ENCODE results near the gene PPM1L.

Gene PPM1L

DNA sequence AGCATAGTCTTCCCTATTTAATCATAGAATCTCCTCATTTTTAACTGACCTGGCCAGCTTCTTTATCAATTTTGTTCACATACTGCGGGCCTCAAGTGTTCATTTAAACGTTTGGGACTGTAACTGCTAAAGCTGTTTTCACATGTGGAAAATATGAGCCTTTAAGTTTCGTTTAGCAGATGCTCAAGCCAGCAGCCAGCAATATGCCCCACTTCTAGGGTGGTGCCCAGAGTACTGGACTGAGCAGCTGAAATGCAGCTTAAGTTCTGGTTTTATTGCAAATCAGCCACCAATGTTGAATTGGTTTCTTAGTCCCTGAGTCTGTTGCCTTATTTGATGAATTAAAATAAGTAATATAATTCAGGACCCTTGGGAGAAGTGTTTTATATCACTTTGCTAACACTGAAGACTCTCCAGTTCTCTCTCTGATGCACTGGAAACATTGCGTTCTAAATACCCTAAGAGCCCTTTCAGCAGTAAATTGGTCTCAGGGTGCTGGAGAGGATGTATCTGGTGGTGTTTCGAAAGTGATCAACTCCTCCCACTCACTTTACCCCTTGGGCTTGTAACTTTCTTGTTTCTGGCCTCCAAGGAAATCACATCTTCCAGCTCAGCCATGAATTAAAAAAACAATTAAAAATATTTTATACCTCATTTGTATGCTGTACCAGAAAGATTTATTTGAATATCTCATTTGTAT, 287.5 kb downstream of the PPM1L start:
- DNase-seq (ENCODE audit: low spot score): no peak

DNA sequence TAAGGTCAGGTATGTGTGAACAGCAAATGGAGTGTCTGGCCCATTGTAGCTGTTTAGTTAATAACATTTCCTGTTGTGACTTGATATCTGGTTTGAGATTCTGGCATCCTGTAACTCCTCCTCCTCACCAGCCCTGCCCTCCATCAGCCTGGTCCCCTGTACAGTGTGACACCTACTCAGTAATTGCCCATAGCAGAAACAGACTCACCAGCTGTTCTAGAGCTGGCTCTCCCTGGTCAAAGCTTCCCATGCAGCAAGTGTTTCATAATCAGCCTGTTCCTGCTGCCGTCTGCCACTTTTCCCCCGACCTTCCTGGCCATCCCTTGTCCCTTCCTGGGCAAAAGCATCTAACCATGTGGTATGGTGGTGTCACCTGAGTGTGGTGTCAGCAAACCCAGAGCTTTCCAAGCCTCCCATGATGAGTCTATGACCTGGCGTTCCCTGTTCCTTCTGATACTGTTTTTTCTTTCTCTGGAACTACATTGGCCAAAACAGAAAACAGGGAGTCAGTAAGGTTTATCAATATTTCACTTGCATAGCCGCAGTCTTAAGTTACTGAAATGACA, 293.7 kb downstream of the PPM1L start:
- no peak for DNase-seq (ENCODE audit: low spot score)

DNA sequence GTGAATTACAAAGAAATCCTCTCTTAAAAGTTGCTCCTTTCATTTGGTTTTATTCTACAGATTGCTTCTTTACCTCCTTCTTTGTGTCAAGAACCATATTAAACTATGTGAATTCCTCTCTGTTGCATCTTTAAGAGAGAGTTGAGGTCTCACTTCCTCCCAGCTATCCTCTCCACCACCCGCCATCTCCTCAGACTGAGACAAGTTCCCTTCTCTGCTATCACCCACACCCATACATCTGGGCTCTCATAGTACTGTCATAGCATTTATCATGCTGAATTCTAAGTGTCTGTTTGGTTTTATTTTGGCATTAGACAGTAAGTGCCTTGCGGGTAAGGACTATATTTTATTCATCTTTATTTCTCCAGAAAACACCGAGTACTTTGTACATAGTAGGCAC, 294.9 kb downstream of the PPM1L start:
- no peak for DNase-seq (ENCODE audit: low spot score)

DNA sequence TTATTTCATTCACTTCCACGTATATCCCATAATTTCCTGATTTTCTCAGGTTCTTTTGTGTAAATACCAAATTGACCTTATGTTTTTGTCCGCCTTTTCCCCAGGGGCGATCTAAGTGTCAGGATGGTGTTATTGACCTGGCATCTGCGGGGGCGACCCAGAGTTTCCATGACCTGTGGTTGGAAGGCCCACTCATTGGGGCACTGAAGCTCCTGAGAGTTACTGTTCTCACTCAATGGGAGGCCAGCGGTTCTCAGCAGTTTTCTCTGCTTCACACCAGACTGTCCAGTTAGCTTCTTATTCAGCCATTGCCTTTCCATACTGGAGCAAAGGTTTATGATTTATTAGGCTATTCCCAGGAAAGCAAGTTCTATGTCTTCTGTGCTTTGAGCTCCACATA, 295.8 kb downstream of the PPM1L start:
- DNase-seq (ENCODE audit: low spot score): no peak

DNA sequence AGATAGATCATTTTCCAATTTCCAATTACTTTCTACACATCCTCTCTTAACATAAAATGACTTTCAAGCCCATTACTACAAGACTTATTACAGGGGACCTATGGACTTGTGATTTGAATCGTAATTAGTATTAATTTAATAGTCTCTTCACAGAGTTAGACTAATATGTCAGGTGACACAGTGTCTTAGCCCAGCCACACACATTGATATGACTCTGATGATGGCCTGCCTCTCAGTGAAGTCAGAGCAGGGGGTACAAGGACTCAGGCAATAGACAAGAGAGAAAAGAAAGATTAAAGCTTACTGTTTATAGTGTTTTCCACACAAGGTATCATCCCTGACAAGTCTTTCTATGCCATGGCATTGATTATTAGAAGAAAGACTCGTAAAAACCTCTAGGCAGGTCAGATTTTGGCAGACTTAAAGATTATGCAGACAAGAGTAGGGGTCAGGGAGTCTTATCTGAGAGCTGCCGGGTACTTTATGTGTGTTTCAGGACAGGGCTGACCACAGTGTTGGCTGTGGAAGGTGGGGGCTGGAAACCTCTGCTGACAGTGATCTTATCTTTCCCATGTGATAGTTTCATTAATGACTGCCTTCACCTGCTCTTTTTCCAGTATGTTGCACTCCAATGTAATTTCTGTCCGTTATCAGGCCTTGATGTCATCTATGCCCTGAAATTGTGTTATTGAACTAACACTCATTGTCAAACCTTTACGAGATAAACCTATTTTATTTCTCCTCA, 299.0 kb downstream of the PPM1L start:
- no peak for DNase-seq (ENCODE audit: low spot score)

DNA sequence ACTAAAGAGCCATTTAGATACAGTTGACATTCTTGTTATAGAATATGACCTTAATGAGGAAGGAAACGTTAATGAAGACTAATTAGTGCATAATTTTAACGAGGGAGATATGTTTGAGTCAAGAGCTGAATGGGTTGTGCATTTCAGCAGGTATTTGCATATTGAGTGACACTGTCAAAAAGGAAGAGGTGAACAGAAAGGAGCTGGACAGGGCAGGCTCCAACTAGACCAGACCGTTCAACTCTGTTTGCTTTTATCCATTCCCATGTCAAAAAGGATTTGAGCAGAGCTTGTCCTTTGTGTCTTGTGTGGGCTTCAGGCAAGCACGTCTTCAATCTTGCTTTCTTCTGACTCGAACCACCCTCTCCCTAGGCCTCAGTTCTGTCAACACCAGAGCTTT, 308.4 kb downstream of the PPM1L start:
- no peak for DNase-seq (ENCODE audit: low spot score)

DNA sequence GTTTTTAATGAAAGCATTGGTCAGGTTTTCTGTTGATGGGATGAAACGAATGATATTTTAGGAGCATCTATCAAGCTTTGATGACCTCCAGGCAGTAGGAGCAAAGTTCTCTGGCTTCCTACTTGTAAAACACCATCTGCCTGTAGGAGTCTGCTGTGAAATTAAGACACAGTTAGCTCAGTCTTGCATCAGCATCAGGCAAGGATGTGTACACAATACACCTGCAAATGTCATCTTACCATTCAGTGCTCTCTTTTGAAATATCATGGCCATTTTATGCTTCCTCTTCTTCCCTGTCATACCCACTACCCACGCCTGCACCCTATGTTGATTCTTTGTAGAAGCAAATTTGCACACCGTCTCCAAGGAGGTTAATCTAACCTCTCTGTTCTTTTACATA, 310.9 kb downstream of the PPM1L start:
- DNase-seq (ENCODE audit: low spot score): peak; percentile 19

DNA sequence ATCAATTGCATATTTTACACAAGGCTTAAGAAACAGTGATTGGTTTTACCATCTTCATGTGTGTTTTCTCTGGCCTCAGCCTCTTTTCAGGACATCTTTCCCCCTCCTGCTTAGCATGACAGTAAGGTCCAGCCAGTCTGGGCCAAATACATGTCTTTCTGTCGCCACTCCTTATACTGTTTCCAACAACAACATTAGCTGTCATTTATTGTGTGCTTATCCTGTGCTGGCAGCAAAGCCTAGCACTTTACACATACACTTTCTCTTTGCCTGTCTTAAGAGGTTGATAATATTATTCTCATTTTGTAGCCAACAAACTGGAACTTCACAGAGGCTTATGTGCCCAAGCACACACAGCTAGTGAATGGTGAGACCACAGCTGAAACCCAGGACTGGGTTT, 311.3 kb downstream of the PPM1L start:
- DNase-seq (ENCODE audit: low spot score): no peak

DNA sequence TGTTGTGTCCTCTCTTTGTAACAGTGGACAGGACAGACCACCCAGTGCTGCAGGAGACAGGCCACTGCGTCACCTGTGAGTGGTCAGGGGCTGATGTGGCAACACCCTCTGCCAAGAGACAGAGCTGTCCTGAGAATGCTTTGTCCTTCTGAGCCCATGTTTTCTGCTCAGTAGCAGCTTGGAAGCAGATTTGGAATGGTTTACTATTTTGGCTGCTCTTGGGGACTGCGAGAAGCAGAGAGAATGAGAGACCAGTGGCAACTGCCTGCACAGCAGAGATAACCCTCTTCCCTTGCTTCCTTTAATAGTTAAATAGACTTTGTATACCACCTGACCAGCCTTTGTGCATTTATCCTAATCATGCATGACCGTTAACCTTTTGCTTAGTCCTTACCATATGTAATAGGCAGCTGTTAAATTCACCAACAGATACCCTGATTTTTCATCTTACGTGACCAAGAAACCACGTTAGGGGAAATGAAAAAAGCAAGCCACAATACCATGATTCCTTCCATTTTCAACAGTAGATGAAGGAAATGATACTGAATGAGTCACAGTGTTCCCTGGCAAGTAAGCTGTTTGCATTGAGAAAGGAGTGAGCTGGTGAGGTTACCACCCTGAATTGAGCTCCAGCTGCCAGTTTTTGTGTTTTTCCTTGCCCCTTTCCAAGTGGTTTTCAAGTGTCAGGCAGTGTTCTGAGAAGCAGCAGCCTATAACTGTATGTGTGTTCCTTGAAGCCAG, 313.6 kb downstream of the PPM1L start:
- DNase-seq (ENCODE audit: low spot score): peak; percentile 18

DNA sequence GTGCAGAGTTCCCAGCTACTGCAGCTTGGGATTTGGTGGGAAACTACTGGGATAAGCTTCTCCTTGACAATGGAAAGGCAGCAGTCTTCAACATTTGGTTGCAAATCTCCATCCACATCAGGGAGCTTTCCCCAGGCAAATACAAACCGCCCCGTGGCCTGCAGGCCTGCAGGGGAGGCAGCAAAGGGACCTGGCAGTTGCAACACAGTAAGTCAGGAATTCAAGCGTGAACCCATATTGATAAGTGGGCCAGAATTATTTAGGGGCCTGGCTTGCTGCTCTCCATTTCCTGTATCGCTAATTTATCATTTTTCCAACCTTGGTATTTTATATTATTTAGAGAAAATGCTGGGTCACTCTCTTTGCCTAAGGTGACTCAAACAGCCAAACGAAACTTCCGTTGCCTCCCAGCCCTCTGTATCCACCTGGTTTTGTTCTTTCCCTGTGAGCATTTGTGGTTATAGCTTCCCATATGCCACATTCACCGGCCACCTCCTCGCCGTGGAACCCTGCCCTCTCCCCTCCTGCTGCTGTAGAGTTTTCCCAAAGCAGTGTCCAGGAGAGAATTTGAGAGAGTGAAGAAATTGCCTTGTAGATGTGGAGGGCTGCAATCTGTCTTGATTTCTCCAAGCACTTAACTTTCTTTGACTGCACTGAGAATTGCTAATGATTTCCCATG, 314.4 kb downstream of the PPM1L start:
- no peak for DNase-seq (ENCODE audit: low spot score)

DNA sequence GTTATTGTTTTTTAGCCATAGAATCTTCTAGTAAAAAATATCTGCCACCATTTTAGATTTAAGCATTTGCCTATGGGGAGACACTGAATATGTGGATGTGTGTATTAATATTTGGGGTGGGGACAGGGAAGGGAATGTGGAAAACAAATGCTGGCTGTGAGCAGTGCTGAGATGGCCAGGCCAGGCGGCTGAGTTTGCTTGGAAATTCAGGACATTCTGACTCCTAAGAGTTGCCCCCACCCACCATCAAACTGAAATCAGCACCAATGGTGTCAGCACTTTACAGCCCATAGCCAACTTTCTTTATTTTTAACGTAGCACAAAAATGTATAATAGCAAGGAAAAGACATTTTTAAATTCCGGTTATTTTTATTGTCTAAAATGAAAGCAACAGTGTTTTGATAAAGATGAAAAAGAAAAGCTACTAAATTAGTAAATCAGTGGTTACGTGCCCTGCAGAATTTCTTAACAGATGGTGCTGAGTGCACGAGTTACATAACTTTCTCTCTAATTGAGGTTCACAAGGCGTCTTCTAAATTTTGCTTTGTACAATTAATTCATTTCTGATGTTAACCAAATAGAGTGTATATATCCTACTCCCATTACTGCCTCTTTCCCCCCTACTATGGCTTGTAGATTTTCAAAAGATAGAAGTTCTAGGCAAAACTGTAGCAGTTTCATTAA, 315.1 kb downstream of the PPM1L start:
- DNase-seq (ENCODE audit: low spot score): no peak

DNA sequence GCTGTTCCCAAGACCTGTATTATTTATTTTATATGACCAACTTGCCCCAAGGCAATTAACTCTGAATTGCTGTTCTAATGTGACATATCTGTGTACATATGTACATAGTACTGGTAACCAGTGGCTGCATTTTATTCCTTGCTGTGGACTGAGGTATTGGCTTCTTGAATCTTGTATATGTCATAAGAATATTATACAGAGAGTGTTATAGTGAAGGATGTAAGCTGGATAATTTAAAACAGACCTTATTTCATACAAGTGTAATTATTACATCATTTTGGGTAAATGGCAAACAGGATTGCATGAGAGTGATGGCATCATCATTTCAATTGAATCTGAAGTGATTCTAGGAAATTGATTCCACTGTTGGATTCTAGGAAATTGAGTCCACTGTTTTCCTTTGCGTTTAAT, 316.2 kb downstream of the PPM1L start:
- no peak for DNase-seq (ENCODE audit: low spot score)

DNA sequence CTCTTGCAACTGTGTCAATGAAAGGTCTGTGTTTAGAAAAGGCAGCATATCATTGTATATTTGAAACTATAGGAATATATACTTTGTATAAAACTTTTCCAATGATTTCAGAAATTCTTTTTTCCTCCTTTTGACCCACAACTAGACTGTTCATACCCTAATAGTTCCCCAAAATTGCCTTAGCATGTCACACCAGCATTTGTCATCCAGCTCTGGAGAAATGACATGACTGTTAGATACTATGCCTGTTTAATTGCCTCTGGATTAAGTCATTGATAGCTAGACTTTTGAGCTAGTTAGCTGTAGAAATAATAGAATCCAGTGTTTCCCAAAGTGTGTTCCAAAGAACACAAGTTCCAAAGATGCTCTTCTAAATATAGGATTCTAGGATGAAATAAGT, 316.7 kb downstream of the PPM1L start:
- DNase-seq (ENCODE audit: low spot score): no peak

DNA sequence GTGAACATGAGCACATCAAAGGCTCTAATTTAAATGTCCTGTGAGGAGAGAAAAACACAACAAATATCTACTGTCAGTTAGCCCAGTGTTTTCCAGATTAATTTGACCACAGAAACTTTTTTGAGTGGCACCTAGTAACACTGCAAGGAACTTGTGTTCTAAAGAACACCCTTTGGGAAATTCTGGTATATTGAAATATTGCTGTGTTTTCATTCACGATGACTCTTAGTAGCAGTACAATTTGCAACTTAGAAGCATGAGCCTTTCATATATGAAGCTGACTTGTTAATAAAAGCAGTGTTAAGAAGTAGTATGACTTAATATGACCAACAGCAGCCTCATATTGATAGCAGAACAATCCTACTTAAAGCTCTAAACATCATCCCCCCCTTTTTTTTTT, 317.1 kb downstream of the PPM1L start:
- no peak for DNase-seq (ENCODE audit: low spot score)

DNA sequence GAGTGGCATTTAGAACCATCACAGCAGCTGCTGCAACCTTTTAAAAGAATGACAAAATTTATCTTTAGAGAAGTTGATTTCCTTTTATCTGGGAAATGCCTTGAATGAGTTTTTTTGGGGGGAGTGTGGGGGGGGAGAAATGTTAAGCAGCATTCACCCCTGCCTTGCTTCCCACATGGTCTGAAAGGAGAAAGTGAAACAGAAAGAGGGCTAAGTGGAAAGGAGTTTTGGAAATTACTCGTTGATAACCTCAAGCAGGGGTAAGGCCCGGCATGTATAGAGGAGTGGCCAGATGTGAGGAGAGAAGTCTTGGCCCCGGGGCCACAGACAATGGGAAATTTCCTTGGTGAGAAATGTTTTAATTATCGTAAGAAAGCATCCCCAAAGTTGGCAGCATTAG, 325.6 kb downstream of the PPM1L start:
- DNase-seq (ENCODE audit: low spot score): no peak

DNA sequence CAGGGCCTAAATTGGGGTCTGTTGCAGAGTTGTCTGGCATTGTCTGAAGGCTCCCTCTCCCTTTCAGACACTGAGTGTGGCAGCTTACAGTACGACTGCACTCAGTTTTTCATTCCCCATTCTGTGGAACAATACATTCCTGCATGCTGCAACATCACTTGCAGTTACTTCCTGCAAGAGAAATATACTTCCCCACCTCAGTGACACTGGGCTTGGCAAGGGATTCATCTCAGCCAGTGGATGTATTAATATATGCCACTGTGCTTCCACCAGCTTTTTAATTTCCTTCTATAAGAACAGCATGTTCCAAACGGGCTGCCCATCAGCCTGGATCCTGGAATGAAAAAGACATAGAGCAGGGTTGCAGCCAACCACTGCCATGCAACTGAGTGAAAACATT, 326.0 kb downstream of the PPM1L start:
- no peak for DNase-seq (ENCODE audit: low spot score)

DNA sequence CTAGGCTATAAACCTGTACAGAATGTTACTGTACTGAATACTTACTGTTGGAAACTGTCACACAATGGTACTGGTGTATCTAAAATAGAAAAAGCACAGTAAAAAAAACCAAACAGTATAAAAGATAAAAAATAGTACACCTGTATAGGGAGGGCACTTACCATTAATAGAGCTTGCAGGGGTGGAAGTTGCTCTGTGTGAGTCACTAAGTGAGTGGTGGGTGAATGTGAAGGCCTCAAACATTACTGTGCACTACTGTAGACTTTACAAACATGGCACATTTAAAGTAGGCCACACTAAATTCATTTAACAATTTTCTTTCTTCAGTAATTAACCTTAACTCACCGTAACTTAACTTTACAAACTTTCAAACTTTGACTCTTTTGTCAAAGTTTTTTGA, 327.1 kb downstream of the PPM1L start:
- peak; percentile 47 for DNase-seq (ENCODE audit: low spot score)

DNA sequence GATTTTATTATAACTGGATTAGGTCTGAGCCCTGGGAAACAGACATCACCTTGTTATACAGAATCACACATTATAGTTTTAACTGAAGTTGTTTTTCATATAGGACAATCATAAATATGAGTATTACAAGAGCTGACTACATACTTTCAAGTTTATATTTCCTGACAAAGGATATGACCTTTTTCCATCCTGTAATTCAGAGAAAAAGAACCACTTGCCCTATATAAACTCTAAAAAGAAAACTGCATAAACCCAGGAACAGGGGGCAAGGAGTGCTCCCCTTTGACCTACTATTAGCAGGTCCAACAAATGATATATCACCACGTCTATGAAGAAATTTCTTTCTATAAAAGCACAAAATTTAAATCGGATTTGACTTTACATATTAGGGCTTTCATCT, 328.2 kb downstream of the PPM1L start:
- DNase-seq (ENCODE audit: low spot score): no peak

DNA sequence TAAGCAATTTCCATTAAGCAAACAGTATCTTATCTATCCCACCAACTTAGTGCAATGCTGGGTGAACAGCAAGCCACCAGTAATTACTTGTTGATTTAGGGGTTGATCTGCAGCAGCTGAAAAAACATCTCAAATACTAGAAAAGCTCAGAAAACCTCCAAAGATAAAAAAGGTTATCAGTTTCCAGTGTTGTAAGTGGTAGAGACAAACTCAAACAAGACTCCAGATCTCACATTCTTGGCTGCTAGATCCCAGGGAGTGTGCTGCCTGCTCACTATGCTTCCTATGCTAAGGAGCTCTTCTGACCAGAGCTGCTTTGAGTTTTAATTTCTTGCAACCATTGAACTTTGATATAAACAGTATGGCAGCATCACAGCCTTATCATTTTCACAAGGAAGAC, 337.9 kb downstream of the PPM1L start:
- DNase-seq (ENCODE audit: low spot score): no peak

DNA sequence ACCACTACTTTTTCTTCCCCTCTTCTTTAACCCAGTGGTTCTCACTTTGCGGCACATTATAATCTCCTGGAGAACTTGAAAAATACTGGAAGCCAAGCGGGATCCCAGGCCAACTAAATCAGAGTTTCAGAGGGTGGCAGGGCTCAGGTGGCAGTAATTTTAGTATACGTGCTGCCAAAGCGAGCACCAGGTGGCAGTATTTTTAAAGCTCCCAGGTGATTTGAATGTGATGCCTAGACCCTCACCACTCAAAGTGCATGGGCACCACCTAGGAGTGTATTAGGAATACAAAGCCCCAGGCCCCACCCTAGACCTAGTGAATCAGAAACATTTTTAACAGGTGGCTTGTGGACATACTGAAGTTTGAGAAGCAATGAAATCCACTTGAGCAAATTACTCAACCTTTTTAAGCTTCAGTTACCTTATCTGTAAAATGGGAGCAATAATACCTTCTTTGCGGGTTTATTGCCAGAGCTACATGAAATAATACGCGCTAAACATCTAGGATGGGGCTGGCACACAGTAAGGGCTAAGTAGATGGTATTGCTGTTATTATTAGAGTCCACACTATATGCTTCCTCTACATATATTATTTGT, 340.8 kb downstream of the PPM1L start:
- DNase-seq (ENCODE audit: low spot score): no peak

DNA sequence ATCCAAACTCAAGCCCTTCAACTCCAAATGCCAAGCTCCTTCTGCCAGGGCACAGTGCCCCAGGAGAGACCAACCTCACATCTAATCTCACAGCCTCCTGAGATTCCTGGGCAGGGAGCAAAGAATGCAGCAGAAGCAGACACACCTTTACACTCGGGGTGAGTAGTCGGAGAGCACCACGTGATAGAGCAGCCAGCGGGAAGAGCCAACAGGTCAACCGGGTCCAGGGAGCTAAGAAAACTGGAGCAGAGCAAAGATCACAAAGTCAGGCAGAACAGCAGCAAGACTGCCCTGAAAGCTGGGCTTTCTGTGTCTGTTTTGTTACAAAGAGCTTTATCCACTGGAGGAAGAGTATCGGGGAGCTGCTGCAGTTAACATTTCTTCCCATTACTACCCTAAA, 345.0 kb downstream of the PPM1L start:
- no peak for DNase-seq (ENCODE audit: low spot score)
